Measurements from ENCODE around the gene EYS. TPM values are rescaled to one million over a fixed set of nuclear protein-coding genes. Genes with fewer than 3 reads are reported as not detected.
A peak's percentile ranks its signal among the peaks of the same experiment; 100 is the strongest.

Gene EYS
- total and polyA plus RNA-seq, 2 experiments from 2014 or later, result 0.04 TPM; not detected in 1

DNA sequence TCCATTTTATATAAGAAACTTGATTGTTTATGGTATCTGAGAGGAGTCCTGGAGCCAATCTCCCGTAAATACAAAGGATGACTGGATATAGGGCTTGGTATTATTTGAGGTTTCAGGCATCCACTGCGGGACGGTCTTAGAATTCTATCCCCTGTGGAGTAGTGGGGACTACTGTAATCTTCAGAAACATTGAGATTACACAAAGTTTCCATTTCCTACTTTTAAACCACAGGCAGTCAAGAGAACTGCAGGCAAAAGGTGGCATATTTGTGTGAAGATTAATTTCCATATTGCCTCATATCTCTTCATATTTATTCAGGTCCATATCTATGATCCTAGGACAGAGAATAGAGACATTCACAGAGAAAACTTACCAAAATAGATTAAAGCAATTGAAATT lies 1485.2 kb downstream of the EYS start:
- no peaks in the 10 kb centered on the region for H3K9me3 ChIP-seq (ENCODE audit: low read depth)
- H3K4me2 ChIP-seq (ENCODE audit: unreplicated experiment), result no peak overlapping the region
- no peak overlapping the region for H3K9ac ChIP-seq
- 72 to 73% methylated on average over 3 of the region's 3 CpGs for WGBS, 2 experiments (ENCODE audit: low coverage in 1 of 2, low lambda C conversion rate in 2 of 2, missing lambda C conversion rate in 2 of 2)
- TF ChIP-seq EZH2 (IDR thresholded peaks at IDR 0.05; ENCODE audit: insufficient read depth, poor library complexity, severe bottlenecking), result no peak
- TF ChIP-seq EZH2phosphoT487 (IDR thresholded peaks at IDR 0.05; ENCODE audit: insufficient read depth, low read depth), result no peak
- no peaks in the 10 kb centered on the region for H3K27me3 ChIP-seq (replicated peaks; ENCODE audit: insufficient read depth)
- H3K36me3 ChIP-seq (ENCODE audit: low read depth), result no peaks in the 10 kb centered on the region
- H3F3A ChIP-seq (ENCODE audit: insufficient read depth), result no peaks in the 10 kb centered on the region
- H4K20me1 ChIP-seq (ENCODE audit: insufficient read depth), result no peaks in the 10 kb centered on the region
- H3K4me1 ChIP-seq (ENCODE audit: insufficient read depth), result peaks cover 9% of the 10 kb centered on the region
- H3K27ac ChIP-seq, result no peak overlapping the region
- H3K79me2 ChIP-seq (ENCODE audit: insufficient read depth), result no peaks in the 10 kb centered on the region
- H2AFZ ChIP-seq, result no peak overlapping the region
- in situ Hi-C loops (cut with MboI), result no loop called here
- H3K4me3 ChIP-seq, result no peak overlapping the region
- no peak for DNase-seq
- no peaks in the 10 kb centered on the region for H3K9me2 ChIP-seq (ENCODE audit: insufficient read depth)

DNA sequence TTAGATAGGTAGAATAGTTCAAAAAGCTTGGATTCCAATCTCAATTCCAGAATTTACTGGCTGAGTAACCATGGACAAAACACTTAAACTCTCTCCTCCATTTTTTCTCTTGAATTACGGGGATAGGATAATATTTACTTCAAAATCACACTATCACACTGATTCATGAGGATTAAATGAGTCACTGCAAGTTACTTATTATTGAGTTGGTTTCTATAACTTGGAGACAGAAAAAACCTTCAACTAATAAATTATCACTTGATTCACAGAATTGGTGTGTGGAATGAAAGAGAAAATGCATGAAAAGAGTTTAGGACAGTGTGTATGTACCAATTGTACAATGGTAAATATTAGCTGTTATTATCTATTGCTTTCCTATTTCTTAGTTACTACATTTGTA lies 1486.2 kb downstream of the EYS start:
- H3K9me3 ChIP-seq (ENCODE audit: low read depth), result no peaks in the 10 kb centered on the region
- no peak overlapping the region for H3K4me3 ChIP-seq
- no peak overlapping the region for H3K9ac ChIP-seq
- H3K79me2 ChIP-seq (ENCODE audit: insufficient read depth), result no peaks in the 10 kb centered on the region
- no peaks in the 10 kb centered on the region for H4K20me1 ChIP-seq (ENCODE audit: insufficient read depth)
- H3K9me2 ChIP-seq (ENCODE audit: insufficient read depth), result no peaks in the 10 kb centered on the region
- H3K4me2 ChIP-seq (ENCODE audit: unreplicated experiment), result no peak overlapping the region
- no peaks in the 10 kb centered on the region for H3K27me3 ChIP-seq (replicated peaks; ENCODE audit: insufficient read depth)
- WGBS, 2 experiments (ENCODE audit: low coverage in 1 of 2, low lambda C conversion rate in 2 of 2, missing lambda C conversion rate in 2 of 2), result 57 to 63% methylated on average over 1 of the region's 1 CpG
- no peak overlapping the region for H2AFZ ChIP-seq
- DNase-seq, result no peak
- H3F3A ChIP-seq (ENCODE audit: insufficient read depth), result no peaks in the 10 kb centered on the region
- in situ Hi-C loops (cut with MboI), result no loop called here
- TF ChIP-seq EZH2phosphoT487 (IDR thresholded peaks at IDR 0.05; ENCODE audit: insufficient read depth, low read depth) (no peak), EZH2 (IDR thresholded peaks at IDR 0.05; ENCODE audit: insufficient read depth, poor library complexity, severe bottlenecking) (no peak)
- no peaks in the 10 kb centered on the region for H3K36me3 ChIP-seq (ENCODE audit: low read depth)
- peaks cover 9% of the 10 kb centered on the region for H3K4me1 ChIP-seq (ENCODE audit: insufficient read depth)
- H3K27ac ChIP-seq, result no peak overlapping the region

DNA sequence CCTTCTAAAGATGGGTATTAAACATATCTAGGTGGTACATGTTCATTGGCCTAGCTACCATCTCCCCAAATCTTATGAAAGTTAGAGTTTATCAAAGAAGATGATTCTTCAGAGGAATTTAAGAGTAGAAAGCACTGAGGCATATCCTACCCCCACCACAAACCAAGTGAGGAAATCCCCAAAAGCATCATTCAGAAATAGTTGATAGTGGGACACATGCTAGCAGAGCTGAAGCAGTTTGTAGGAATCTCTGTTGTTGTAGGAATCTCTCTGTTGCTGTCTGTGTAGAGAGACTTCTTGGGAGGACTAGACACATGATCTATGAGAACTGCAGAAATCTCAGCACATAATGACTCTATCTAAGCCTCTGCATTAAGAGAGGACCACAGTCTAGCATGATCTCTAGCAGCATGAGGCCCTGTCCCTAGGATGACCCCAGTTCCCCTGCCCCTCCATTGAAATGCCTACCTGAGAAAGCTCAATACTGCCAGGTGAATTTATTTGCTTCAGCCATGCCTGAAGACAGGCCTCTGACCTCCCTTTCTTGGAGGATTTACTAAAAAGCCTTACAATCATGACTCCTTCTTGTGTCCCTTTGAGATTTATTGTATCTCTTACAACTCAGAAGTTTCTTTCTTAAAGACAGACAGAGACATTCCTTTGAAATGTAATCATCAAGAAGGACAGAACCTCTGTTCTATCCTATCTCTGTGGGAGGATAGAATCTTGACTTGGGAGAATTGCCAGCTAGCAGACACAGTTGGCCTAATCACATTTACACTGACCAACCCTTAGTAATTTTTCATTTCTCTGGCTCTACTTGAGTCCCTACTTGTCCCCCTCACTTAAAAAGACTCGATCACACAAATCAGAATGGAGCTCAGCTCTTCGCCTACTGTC lies 1489.1 kb downstream of the EYS start:
- no peak overlapping the region for H2AFZ ChIP-seq
- no peaks in the 10 kb centered on the region for H3K9me2 ChIP-seq (ENCODE audit: insufficient read depth)
- H3K4me1 ChIP-seq (ENCODE audit: insufficient read depth), result peaks cover 9% of the 10 kb centered on the region
- no peaks in the 10 kb centered on the region for H3F3A ChIP-seq (ENCODE audit: insufficient read depth)
- H3K27me3 ChIP-seq (replicated peaks; ENCODE audit: insufficient read depth), result no peaks in the 10 kb centered on the region
- H3K9ac ChIP-seq, result no peak overlapping the region
- WGBS, 2 experiments (ENCODE audit: low coverage in 1 of 2, low lambda C conversion rate in 2 of 2, missing lambda C conversion rate in 2 of 2), result 37 to 46% methylated on average over 2 of the region's 2 CpGs
- TF ChIP-seq EZH2 (IDR thresholded peaks at IDR 0.05; ENCODE audit: insufficient read depth, poor library complexity, severe bottlenecking) (no peak), EZH2phosphoT487 (IDR thresholded peaks at IDR 0.05; ENCODE audit: insufficient read depth, low read depth) (no peak)
- H3K79me2 ChIP-seq (ENCODE audit: insufficient read depth), result no peaks in the 10 kb centered on the region
- H3K36me3 ChIP-seq (ENCODE audit: low read depth), result no peaks in the 10 kb centered on the region
- H3K9me3 ChIP-seq (ENCODE audit: low read depth), result no peaks in the 10 kb centered on the region
- DNase-seq, result peak; percentile 36
- no peak overlapping the region for H3K4me3 ChIP-seq
- peak overlapping the region; percentile 5 for H3K4me2 ChIP-seq (ENCODE audit: unreplicated experiment)
- in situ Hi-C loops (cut with MboI), result no loop called here
- H4K20me1 ChIP-seq (ENCODE audit: insufficient read depth), result no peaks in the 10 kb centered on the region
- no peak overlapping the region for H3K27ac ChIP-seq

DNA sequence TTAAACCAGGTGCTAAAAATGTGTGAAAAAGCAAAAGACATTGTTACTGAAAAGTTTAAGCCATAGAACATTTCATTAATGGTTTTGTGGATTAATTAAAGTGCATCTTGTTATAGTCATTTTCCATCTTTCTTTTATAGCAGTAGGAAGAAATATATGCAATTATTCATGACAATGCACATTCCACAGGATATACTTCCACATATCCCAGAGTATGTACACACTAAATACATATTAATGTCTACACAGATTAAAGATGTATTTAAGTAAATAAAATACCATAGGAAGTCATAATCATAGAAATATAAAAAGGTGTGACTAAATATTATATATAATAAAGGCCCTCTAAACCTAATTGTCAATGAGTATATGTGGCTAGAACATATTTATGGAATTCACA lies 1492.7 kb downstream of the EYS start:
- in situ Hi-C loops (cut with MboI), result no loop called here

More for the DNA sequence above, 1492.7 kb downstream of the EYS start:
- DNase-seq, result no peak
- no peak overlapping the region for H3K4me2 ChIP-seq (ENCODE audit: unreplicated experiment)
- no peaks in the 10 kb centered on the region for H4K20me1 ChIP-seq (ENCODE audit: insufficient read depth)
- TF ChIP-seq EZH2 (IDR thresholded peaks at IDR 0.05; ENCODE audit: insufficient read depth, poor library complexity, severe bottlenecking) (no peak), EZH2phosphoT487 (IDR thresholded peaks at IDR 0.05; ENCODE audit: insufficient read depth, low read depth) (no peak)
- H3F3A ChIP-seq (ENCODE audit: insufficient read depth), result no peaks in the 10 kb centered on the region
- no peaks in the 10 kb centered on the region for H3K9me2 ChIP-seq (ENCODE audit: insufficient read depth)
- H3K4me1 ChIP-seq (ENCODE audit: insufficient read depth), result peaks cover 9% of the 10 kb centered on the region
- H3K79me2 ChIP-seq (ENCODE audit: insufficient read depth), result no peaks in the 10 kb centered on the region
- H3K27me3 ChIP-seq (replicated peaks; ENCODE audit: insufficient read depth), result no peaks in the 10 kb centered on the region
- no peak overlapping the region for H3K4me3 ChIP-seq
- no peak overlapping the region for H2AFZ ChIP-seq
- H3K9me3 ChIP-seq (ENCODE audit: low read depth), result no peaks in the 10 kb centered on the region
- no peaks in the 10 kb centered on the region for H3K36me3 ChIP-seq (ENCODE audit: low read depth)
- H3K27ac ChIP-seq, result no peak overlapping the region
- no peak overlapping the region for H3K9ac ChIP-seq

Measured in GM23248 (cell line).